Activated CD4-positive, alpha-beta T cell treated with anti-CD3 and anti-CD28 coated beads for 1 hour (primary cell): ENCODE data around the gene UHRF1.
"Not testable (repeated sequence)": the region's sequence is repeated elsewhere in the genome, so short reads cannot be mapped to it uniquely, and the experiment has no call there.

Experiments used
- DNase-seq: peaks from one replicate; pipeline ENCODE4 v3.0.0-alpha.2; 2020

UHRF1 gene

GRCh38 chr19:4972509-4973230 lies 63.4 kb downstream of the UHRF1 start:
- no peak for DNase-seq

GRCh38 chr19:4974880-4975469 lies 65.7 kb downstream of the UHRF1 start:
- no peak for DNase-seq

- not testable (repeated sequence) for DNase-seq
Measured at GRCh38 chr19:4975601-4976000, 66.3 kb downstream of the UHRF1 start.

DNA sequence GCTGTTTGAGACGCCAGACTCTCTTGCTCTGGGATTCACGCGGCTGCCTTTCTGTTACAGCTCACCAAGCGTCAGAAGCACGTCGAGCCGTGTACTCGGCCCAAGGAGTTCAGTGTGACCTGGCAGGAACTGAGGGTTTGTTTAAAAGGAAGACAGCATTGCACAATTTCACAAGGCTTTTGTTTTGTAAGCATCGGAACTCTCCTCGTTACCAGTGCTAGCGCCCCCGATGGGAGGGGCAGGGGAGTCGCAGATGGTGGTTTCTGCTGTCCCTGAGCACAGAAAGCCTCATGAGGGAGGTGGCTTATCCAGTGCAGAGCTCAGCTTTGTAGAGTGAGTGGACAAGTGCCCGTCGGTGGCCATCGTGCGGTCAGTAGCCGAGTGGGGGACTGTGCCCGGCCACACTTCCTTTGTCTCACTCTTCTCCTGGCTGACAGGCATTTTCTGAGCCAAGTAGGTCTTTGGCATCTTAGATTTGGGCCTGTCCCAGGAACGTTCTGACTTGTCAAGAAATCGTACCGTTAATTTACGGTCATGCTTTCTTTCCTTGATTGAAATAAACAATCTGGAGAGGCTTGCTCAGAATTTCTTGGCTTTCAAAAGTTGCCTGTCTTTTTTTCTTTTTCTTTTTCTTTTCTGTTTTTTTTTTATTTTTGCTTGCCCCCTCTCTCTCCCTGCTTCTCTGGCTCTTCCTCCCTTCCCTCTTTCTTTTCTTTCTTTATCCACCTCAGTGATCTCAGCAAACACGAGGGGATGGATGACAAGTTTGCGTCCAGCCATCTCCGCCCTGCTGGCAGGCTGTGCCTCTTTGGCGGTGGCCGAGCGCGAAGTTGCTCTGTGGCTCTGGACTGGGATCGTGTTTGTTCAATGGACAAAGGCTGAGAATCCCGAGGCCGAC lies 67.3 kb downstream of the UHRF1 start:
- DNase-seq = no peak

DNA sequence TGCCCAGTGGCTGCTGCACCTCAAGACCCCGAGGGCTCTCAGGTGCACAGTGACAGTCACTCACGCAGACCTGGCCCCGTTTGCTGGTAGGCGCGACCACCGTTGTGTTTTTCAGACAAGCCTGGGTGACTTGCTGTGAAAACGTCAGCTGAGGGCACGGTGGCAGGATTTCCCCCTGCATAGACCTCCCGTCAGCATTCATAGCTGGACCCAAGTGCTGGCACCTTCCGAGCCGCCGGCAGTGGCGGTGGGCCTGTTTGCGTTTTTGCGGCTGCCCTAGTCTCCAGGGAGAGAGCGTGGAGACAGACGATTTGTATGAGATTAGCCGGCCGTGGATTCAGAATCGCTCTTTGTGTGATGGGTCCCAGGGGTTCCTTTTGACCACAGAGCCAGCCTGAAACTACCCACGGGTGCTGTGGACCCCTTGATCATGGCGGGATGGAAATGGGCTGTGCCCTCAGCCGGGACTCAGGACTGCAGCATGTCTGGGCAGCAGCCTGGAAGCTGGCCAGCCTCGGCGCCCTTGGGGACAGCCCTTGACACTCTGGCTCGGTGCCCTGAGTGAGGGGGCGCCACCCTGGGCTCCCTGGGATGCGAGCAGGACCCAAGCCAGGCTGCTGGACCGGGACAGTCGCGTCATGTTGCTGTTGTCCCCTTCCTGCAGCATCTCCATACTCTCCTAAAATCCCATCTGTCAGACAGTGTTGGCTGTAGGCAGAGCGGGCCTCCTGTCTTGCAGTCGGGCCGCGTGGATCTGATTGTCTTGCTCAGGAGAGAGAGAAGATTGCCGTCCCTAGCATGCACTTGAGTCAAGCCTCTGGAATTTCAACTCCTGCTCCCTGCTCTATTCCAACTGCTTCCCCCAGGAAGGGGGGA lies 68.2 kb downstream of the UHRF1 start:
- no peak for DNase-seq

- no peak for DNase-seq
Measured at GRCh38 chr19:4979211-4979807, 70.0 kb downstream of the UHRF1 start.

DNA sequence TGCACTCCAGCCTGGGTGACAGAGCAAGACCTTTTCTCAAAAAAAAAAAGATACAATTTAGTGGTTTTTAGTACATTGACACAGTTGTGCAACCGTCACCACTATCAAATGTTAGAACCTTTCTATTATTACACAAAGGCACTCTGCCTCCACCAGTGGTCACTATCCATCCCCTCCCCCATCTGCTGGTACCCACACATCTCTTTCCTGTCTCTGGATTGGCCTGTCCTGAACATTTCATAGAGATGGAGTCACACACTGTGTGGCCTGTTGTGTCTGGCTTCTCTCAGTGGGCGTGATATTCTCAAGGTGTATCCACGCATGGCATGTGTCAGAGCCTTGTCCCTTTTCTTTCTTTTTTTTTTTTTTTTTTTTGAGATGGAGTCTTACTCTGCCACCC lies 70.8 kb downstream of the UHRF1 start:
- no peak for DNase-seq

DNA sequence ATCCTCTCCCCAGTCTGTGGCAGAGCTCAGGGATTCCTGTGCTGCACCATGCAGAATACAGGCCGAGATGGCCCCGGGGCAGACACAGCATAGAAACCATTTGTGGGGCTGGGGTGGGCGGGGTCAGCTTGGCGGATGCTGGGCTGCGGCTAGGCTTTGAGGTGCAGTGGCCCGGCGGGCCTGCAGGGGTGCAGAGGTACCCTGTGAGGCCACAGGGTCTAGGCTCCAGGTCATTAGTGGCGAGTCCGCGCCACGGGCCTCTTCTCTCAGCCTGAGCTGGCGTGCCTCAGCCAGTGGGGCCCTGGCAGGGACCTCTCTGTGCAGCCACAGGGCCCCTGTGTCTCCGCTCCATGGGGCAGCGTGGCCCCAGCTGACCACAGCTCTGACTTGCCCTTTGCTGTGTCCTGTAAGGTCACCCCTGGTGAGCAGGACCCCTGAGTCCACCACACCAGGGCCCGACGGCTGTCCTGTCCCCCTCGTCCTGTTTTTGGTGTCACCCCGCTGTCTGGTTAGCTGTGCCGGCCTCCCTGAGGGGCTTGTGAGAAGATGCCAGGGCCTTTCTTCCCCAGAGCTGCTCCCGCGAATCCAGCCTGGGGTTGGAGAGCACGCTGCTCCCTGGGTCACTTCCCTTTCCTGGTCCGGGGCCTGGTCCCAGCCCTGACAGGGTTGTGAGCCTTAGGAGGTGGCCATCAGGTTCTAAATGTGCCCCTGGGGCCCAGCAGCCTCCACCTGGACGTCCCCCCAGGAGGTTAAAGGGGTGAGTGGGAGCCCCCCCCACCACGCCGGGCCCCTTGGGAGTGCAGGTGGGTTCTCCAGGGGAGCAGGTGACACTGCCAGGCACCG lies 71.8 kb downstream of the UHRF1 start:
- DNase-seq = no peak

DNA sequence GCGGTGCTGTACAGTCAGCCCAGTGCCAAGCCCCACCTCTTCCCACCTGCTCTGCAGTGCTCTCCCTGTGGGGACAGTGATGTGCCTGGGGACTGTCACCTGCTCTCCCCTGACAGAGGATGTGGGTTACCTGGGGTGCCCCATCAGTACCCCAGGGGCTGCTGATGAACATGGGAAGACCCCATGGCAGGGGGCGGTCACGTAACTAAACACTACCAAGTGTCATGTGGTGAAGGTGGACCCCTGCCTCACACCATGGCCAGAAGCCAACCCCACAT lies 72.3 kb downstream of the UHRF1 start:
- no peak for DNase-seq

GRCh38 chr19:4983346-4984105 lies 74.2 kb downstream of the UHRF1 start:
- DNase-seq = no peak

- DNase-seq = no peak
Measured at GRCh38 chr19:4984106-4984380, 74.7 kb downstream of the UHRF1 start.

DNA sequence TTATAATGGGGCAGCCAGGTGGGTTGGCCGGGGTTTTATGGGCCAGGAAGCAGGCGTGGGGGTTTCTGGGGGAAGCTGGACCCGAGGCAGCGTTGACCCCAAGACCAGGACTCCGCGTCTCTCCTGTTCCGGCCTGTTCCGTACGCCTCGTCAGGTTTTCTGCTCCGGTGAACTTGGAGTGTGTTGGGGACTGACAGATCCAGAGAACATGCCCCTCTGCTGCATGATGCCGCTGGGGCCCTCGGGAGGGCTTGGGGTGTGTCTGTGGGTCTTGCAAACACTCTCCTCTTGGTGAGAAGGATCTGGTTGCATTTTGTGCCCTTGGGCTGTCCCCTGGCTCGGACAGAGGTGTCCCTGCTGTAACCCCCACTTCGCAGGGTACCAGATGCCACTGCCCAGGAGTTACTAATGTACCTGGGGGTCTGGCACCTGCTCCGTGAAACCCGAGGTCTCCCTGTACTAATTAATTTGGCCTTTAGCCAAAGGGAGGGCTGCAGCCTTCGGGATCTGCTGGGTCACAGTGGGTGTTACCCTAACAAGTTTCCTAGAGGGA lies 75.2 kb downstream of the UHRF1 start:
- no peak for DNase-seq

DNA sequence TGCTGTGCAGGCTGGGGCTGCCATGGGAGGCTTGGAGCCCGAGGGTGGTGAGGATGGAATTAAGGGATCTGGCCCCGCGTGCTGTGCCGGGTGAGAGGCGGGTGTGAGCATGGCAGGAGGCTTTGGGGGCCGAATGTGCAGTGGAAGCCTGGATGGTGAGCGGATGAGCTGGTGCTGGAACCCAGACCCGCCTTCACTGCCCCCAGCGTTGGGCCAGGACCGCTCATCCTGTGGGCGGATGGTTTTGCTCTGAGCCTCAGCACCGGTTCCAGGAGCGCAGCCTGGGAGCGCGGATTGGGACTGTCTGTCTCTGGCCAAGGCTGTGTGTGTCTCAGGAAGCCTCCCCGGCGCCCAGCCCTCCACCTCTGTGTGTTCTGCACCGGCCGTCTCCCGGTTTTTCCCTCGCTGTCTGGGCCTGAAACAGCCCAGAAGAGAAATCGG lies 76.3 kb downstream of the UHRF1 start:
- DNase-seq = no peak

DNA sequence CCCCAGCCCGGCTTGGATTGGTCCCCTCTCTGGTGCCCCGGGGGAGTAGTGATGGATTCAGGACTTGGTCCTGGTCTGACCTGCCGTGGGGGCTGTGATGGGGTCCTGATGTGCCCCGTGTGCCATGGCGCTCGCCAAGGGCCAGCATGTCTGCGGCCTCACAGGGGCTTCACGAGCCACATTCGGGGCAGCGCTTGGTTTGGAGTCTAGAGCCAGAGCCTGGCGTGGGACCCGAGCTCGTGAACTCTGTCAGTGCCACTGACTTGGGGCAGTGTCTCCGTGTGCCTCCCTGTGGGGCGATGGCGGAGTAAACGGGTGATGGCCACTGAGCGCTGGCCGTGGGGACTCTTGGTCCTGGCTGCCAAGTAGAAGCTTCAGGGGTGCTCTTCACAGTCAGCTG lies 76.8 kb downstream of the UHRF1 start:
- no peak for DNase-seq

DNA sequence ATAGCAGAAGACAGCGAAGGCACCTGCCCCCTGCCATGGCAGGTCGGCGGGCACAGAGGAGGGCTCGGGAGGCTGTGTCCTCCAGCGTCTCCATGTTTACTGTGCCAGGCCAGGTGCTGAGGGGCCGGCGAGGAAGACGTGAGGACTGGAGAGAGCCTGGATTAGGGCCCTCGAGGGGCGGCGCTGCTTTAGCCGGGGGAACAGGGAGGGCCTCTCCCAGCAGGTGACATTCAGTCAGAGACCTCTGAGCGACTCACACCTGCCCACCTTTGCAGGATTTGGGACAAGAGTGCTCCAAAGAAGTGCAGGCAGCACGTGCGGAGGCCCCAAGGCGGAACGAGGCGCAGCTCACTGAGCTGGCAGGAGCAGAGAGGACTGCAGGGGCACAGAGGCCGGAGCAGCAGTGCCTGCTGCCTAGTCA lies 77.2 kb downstream of the UHRF1 start:
- DNase-seq = no peak

DNA sequence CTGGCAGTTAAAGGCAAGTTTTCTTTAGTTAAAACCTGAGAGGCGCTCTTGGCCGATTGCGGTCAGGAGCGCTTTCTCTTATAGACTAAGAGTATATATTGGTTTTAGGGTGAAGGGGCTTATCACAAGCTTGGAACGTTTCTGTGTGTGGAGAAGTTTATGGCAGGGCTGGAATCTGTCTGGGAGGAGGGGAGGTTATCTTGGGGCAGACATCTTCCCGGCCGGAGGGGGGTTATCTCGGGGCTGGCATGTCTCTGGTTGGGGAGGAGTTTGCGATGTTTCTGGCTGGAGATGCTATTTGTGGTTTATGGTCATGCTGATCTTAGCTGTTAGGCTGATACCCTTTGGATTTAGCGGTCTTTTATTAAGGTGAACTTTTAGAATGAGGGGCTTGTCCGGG lies 78.0 kb downstream of the UHRF1 start:
- DNase-seq = no peak

DNA sequence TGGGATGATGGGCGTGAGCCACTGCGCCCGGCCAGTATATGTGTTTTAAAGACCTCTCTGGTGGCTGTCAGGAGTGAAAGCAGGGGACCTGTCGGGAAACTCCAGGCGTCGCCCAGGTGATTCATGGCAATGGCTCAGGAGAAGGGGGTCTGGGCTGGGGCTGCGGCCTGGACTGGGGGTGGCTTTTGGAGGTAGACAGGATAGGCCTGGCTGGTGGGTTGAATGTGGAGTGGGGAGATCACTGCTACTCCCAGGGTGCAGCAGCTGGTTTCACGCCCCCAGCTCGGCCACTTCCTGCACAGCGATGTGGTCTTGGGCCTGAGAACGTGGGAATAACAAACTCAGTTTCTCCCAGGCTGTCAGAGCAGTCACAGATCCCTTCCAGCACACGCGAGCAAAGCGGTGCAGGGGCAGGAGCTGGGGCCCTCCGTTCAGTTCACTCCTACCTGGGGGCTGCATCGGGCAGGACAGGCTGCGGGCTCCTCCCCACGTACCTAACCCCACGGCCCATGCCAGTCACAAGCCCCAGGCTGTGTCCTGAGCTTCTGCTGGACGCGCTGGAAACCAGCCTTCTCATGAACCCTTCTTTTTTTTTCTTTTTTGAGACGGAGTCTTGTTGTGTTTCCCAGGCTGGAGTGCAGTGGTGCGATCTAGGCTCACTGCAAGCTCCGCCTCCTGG lies 78.5 kb downstream of the UHRF1 start:
- DNase-seq = no peak

DNA sequence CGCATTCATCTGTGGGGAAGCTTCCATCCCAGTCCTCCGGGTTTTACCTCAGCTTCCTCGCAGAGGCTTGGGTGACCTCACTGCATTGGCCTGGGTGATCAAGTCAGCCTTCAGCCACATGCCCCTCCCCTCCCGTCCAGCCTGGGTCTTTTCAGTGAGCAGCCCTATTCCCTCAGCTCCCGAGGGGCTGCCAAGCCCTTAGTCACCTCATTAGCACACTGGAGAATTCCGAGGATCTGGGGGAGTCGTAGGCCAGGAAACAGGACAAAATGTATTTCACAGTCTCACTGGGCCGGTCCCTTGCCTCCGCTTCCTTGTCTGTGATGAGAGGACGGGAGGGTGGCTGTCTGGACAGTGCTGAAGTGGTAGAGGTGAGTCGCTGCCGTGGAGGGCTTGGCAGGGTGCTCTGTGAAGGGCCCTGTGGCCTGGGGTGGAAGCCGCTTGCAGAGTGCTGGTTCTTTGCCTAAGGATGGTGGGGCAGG lies 79.5 kb downstream of the UHRF1 start:
- no peak for DNase-seq

- DNase-seq = no peak
Measured at GRCh38 chr19:4990306-4990705, 81.0 kb downstream of the UHRF1 start.

GRCh38 chr19:4991538-4991937 lies 82.2 kb downstream of the UHRF1 start:
- DNase-seq = no peak
